GM18499 (cell line): ENCODE results near the gene JARID2.
"Not testable (repeated sequence)": the region's sequence is repeated elsewhere in the genome, so short reads cannot be mapped to it uniquely, and the experiment has no call there.

Experiments used
- ATAC-seq: cut with Tn5 transposase; IDR thresholded peaks from one replicate; pipeline ENCODE4 v1.9.1; 2021; ENCODE audit warnings: moderate number of reproducible peaks; ENCODE audit not compliant: insufficient read depth, unreplicated experiment

Gene JARID2

GRCh38 chr6:15409301-15410125 is 163.6 kb downstream of the JARID2 start:
- ATAC-seq = no peak

DNA sequence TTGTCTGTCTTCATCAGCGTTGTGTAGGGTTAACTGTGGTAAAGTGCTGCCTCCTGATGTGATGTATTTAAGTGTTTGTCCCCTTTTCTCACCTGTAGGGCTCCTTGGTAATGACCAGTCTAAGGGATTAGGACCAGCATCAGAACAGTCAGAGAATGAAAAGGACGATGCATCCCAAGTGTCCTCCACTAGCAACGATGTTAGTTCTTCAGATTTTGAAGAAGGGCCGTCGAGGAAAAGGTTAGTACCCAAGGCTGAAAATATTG is 164.2 kb downstream of the JARID2 start:
- ATAC-seq = no peak

DNA sequence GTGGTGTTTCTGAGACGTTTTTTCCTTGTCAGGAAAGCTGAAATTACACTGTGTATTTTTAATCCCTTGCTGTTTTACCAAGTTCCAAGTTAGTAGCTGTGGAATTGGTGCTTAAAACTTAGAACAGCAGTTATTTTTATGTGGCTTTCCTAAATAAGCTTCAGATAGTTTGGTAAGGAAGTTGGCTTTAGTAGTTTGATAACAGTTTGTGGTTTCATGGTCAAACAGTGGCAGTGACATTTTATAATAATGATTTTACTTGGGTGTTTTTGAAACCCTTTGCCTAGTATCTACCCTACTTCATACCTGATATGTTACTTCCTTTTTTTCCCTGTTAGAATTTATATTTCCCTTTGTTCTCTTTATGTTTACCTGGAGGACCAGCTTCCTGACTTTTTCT is 164.9 kb downstream of the JARID2 start:
- ATAC-seq = no peak

DNA sequence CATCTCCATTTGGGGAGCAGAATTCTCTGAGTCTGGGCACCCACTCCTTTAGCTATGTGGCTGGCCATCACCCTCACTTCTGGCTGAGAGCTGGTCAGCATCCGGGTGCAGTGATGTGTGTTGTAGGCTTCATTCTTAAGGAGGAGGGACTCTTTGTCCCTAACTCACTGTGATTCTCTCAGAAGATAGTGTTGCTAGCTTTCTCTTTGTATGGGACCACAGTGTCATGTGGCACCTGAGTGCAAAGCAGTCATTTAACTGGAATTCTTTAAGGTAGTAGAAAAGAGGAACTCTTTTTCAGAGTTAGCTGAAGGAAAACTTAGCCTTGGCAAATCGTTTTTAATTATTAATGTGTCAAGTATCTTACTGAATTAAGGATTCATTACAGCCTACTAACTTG is 165.9 kb downstream of the JARID2 start:
- ATAC-seq = no peak

GRCh38 chr6:15412767-15413166 is 166.9 kb downstream of the JARID2 start:
- ATAC-seq = no peak

DNA sequence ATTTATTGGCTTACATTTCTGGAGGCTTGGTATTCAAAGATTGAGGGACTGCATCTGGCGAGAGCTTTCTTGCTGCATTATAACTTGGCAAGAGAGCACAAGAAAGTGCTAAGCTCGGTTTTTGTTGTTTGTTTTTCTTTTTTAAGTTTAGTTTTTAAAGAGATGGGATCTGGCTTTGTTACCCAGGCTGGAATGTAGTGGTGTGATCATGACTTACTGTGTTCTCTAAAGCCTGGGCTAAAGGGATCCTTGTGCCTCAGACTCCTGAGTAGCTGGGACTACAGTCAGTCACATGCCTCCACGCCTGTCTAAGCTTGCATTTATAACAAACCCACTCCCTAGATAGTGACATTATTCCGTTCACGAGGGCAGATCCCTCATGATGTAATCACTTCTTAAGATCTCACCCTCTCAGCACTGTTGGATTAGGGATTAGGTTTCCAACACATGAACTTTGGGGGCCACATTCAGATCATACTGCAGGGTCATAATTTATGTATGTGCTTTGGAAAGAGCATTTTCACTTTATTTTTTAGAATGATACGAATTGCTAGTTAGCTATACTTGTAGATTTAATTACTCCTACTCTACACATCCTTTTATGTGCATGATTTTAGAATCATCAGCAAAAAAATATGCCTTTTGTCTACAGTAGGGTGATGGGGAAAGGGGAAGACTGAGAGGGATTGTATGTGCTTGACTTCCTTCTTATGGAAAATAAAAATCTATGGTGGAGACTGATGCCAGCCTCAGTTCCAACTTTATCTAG is 167.8 kb downstream of the JARID2 start:
- no peak for ATAC-seq

- no peak for ATAC-seq
Measured at GRCh38 chr6:15414235-15414612, 168.4 kb downstream of the JARID2 start.

- not testable (repeated sequence) for ATAC-seq
Measured at GRCh38 chr6:15415622-15416021, 169.8 kb downstream of the JARID2 start.

DNA sequence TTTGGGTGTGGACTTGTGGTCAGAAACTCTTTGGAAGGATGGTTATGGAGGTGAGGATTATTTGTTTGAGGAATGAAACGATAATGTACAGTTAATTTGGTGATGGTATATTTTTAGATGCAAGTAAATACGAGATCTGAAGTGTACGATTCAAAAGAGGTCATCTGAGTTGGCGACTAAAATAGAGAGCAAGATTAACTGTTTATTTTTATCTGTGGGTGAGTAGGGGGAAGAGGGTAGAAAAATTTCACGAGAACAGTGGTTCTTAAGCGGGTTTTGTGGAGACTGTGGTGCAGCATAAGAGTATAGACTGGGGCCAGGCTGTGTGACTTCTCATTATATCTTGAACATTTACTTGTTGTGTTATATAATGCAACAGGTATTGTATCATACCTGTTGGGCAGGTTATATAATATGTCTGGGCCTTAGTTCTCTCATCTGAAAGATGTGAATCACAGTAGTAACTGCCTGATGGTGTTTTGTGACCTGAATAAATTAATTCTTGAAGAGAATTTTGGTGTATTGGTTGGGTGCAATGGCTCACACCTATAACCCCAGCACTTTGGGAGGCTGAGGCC is 171.2 kb downstream of the JARID2 start:
- ATAC-seq = no peak

GRCh38 chr6:15417811-15418210 is 171.9 kb downstream of the JARID2 start:
- ATAC-seq = no peak

DNA sequence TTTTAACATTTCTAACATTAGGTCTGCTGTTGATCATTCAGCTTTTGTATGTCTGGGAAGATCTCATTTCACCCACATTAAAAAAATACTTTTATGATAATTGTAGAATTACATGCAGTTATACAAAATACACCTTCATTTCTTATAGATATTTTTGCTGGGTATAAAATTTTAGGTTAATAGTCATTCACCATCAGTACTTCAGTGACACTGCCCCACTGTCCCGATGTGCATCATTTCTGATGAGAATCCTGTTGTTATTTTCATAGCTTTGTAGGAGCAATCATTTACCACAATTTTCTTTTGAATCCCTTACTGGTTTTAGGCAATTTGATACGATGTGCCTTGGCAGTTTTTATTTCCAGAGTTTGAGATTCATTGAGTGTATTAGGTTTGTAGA is 173.6 kb downstream of the JARID2 start:
- no peak for ATAC-seq

DNA sequence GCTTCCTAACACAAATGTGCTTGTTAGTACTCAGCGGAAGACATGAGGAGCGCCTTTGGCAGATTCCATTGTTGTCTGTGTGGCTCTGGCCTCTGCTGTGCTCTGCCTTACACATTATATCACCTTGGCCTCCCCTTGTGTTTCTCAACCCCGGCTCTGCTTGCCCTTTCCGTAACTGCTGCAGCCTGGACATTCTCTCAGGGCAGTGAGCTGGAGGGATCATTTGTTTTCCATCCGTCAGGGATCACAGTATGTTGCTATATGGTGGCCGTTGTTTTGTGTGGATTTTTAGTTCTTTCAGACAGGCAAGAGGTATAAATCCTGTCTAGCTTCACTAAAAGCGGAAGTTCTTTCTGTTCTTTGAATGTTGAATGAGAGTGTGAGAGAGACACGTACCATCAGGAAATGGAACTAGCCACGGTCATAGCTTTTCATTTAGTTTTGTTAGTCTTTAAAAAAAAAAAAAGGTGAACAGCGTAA is 175.1 kb downstream of the JARID2 start:
- ATAC-seq = peak; percentile 69

- no peak for ATAC-seq
Measured at GRCh38 chr6:15421945-15422733, 176.3 kb downstream of the JARID2 start.

GRCh38 chr6:15423286-15423993 is 177.6 kb downstream of the JARID2 start:
- no peak for ATAC-seq

- ATAC-seq = no peak
Measured at GRCh38 chr6:15425947-15426346, 180.1 kb downstream of the JARID2 start.

DNA sequence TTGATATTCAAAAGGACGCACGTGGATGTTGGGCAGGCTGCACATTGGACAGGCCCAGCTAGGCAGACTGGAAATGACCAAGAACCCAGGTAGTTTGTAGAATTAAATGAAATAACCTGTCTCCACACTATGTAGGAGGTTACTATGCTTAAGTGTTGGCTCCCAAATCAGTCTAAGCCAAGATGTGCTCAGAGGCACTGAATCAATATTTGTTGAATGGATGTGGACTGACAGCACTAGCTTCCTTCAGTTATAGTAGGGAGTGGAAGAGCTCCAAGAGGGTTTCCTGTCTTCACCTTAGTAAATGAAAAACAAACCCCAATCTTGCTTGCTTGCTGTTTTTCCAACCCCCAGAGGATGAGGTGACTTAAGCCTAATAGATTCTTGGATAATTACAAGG is 180.5 kb downstream of the JARID2 start:
- ATAC-seq = no peak

GRCh38 chr6:15426901-15427300 is 181.0 kb downstream of the JARID2 start:
- no peak for ATAC-seq

- ATAC-seq = no peak
Measured at GRCh38 chr6:15427331-15428070, 181.6 kb downstream of the JARID2 start.
